Gastrocnemius medialis (tissue), 4 donors: ENCODE data around the gene GPR78. TPM values are rescaled to one million over a fixed set of nuclear protein-coding genes. Genes with fewer than 3 reads are reported as not detected.

Experiments
- ATAC-seq, 2 donors: fragments of 150-250 bp; one replicate each; pipeline ENCODE4 v1.9.1; 2016
- DNase-seq, 2 donors: peaks; one replicate each; pipeline ENCODE4 v3.0.0-alpha.2; 2019
- H3K27ac ChIP-seq, 4 donors: fragments of 200-600 bp; sonication (generic); 1 replicate in 1 of 4; 2 replicates in 3 of 4; pipeline ENCODE4 v1.5.1; 2016 to 2018; ENCODE audit warnings: mild to moderate bottlenecking in 2 of 4, moderate library complexity in 1 of 4
- H3K27me3 ChIP-seq, 3 donors: fragments of 200-600 bp; sonication (generic) in 2 of 3; 1 replicate in 1 of 3; 2 replicates in 2 of 3; pipeline versions ENCODE4 v1.5.1 to v1.6.0; 2016 to 2019; ENCODE audit warnings: mild to moderate bottlenecking in 1 of 3, moderate library complexity in 1 of 3
- H3K36me3 ChIP-seq, 2 donors: fragments of 200-600 bp; sonication (generic) in 1 of 2; one replicate each; pipeline ENCODE4 v1.5.1; 2017 to 2018
- H3K4me1 ChIP-seq, 2 donors: fragments of 200-600 bp; sonication (generic) in 1 of 2; one replicate each; pipeline ENCODE4 v1.5.1; 2016 to 2017; ENCODE audit warnings: mild to moderate bottlenecking in 2 of 2
- H3K4me3 ChIP-seq, 4 donors: fragments of 200-600 bp; sonication (generic) in 3 of 4; 1 replicate in 1 of 4; 2 replicates in 3 of 4; pipeline ENCODE4 v1.5.1; 2016 to 2019; ENCODE audit warnings: mild to moderate bottlenecking in 2 of 4
- H3K9me3 ChIP-seq, 3 donors: fragments of 200-600 bp; sonication (generic) in 2 of 3; 1 replicate in 1 of 3; 2 replicates in 2 of 3; pipeline ENCODE4 v1.5.1; 2016 to 2019
- CTCF ChIP-seq, 5 experiments: fragments of 450-650 bp in 3 of 5; fragments of 200-600 bp in 2 of 5; sonication (generic) in 2 of 5; IDR thresholded peaks in 4 of 5; conservative IDR thresholded peaks in 1 of 5; 1 replicate in 4 of 5; 2 replicates in 1 of 5; pipeline ENCODE4 v1.5.1; 2016 to 2019; ENCODE audit warnings: antibody characterized with exemption in 5 of 5, mild to moderate bottlenecking in 3 of 5, moderate library complexity in 3 of 5
- POLR2A ChIP-seq, 2 donors: fragments of 450-650 bp; IDR thresholded peaks; one replicate each; pipeline ENCODE4 v1.6.1; 2017; ENCODE audit warnings: antibody characterized with exemption in 2 of 2, mild to moderate bottlenecking in 2 of 2, moderate library complexity in 2 of 2
- in situ Hi-C, 4 donors: fragments of 200-750 bp; cut with MboI; loops; one replicate each; pipeline versions ENCODE4 v1.15.0 to v1.8.0; 2017; ENCODE audit warnings: low sequenced_read_pairs in 4 of 4
- intact Hi-C: fragments of 100-400 bp; cut with DNase I; formaldehyde crosslinking; loops from one replicate; pipeline ENCODE4 v1.15.1; 2023; ENCODE audit warnings: low total_unique reads
- total RNA-seq, 4 donors: library from RNA; depleted of rRNA; stranded (reverse); fragments of >200 nt; gene quantifications; one replicate each; pipeline versions ENCODE4 v1.1.0 to v1.2.3, GENCODE V29; 2016

Gene GPR78
- total RNA-seq, 4 donors from 2014 or later = not detected

DNA sequence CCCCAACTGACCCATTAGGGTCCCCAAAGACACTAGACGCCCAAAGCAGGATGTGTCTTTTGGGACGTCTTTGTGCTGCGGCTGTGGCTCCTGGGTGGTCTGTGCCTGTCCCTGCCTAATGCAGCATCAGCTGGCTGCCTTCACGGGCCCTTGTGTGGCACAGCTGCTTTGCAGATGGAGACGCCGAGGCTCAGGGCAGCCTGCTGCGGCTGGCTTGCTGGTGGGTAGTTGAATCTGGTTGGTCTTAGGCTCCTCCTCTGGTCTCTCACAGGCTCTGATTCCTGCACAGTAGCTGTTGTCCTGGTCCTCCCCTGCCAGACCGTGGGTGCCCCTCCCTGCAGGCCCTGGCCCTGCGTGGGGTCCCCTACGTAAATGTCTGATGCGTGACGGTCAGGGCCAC, 20.5 kb downstream of the GPR78 start:
- intact Hi-C loops (loop anchor here (10.0 kb wide), 1 partner anchor 314 kb away; no protein-coding TSS in a partner anchor), in situ Hi-C loops (no loop called here)
- no peaks in the 10 kb centered on the region for H3K4me1 ChIP-seq
- no peak for DNase-seq
- H3K27me3 ChIP-seq = no peaks in the 10 kb centered on the region
- no peak for ATAC-seq
- H3K4me3 ChIP-seq = no peak overlapping the region
- no peak overlapping the region for H3K27ac ChIP-seq
- H3K36me3 ChIP-seq = no peaks in the 10 kb centered on the region
- no peak for TF ChIP-seq CTCF (IDR thresholded peaks at IDR 0.05 in 4 of 5, conservative IDR thresholded peaks at IDR 0.05 in 1 of 5)
- TF ChIP-seq POLR2A (IDR thresholded peaks at IDR 0.05) = no peak
- no peaks in the 10 kb centered on the region for H3K9me3 ChIP-seq

- no peaks in the 10 kb centered on the region for H3K27me3 ChIP-seq
- no peaks in the 10 kb centered on the region for H3K4me1 ChIP-seq
- no peaks in the 10 kb centered on the region for H3K36me3 ChIP-seq
- ATAC-seq (no peak), DNase-seq (no peak)
- H3K9me3 ChIP-seq = no peaks in the 10 kb centered on the region
- intact Hi-C loops = loop anchor here (10.0 kb wide), 1 partner anchor 314 kb away; no protein-coding TSS in a partner anchor
- no peak overlapping the region for H3K4me3 ChIP-seq
- in situ Hi-C loops = no loop called here
- TF ChIP-seq POLR2A (IDR thresholded peaks at IDR 0.05) (no peak), CTCF (IDR thresholded peaks at IDR 0.05 in 4 of 5, conservative IDR thresholded peaks at IDR 0.05 in 1 of 5) (no peak)
- no peak overlapping the region for H3K27ac ChIP-seq
Observed at GRCh38 chr4:8601086-8601485, 20.9 kb downstream of the GPR78 start.

- TF ChIP-seq POLR2A (IDR thresholded peaks at IDR 0.05) = no peak
- TF ChIP-seq CTCF (IDR thresholded peaks at IDR 0.05 in 4 of 5, conservative IDR thresholded peaks at IDR 0.05 in 1 of 5) = no peak
- no peaks in the 10 kb centered on the region for H3K4me1 ChIP-seq
- intact Hi-C loops (loop anchor here (10.0 kb wide), 1 partner anchor 313 kb away; no protein-coding TSS in a partner anchor), in situ Hi-C loops (no loop called here)
- no peak overlapping the region for H3K27ac ChIP-seq
- H3K4me3 ChIP-seq = no peak overlapping the region
- no peak for DNase-seq
- H3K36me3 ChIP-seq = no peaks in the 10 kb centered on the region
- H3K9me3 ChIP-seq = no peaks in the 10 kb centered on the region
- H3K27me3 ChIP-seq = no peaks in the 10 kb centered on the region
- ATAC-seq = no peak
Observed at GRCh38 chr4:8601556-8601955, 21.4 kb downstream of the GPR78 start.

DNA sequence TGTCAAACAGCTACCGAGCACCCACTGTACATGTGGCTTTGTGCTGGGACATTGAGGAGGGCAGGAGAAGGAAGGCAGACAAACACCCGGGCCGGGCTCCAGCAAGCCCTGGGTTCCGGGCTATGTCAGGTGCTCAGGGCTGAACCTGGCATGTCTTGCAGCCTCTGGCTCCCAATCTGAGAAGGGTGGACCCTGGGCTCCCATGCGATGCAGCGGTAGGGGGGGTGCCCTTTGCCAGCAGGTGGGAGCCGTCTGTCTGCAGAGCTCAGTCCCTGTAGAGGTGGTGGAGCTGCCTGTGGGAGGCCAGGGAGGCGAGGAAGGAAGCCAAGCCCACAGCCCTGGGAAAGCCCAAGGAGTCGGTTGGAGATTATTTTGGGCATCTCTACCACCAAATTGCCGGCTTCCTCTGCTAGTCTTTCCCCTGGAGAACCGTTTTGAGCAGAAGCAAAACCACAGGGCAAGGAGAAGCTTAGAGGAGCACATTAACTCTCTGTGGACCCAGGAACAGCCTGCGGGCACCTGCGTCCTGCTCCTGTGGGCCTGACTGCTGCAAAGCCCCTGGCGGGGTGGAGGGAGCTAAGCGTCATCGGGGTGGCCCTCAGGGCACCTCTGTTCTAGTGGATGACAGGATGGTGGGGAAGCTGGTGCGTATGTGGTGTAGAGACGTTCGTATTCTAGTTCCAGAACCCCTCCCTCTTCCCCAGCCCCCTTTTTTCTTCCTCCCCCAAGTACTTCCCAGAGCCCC, 22.7 kb downstream of the GPR78 start:
- no peaks in the 10 kb centered on the region for H3K36me3 ChIP-seq
- no peaks in the 10 kb centered on the region for H3K27me3 ChIP-seq
- in situ Hi-C loops (no loop called here), intact Hi-C loops (loop anchor here (10.0 kb wide), 1 partner anchor 312 kb away; no protein-coding TSS in a partner anchor)
- TF ChIP-seq POLR2A (IDR thresholded peaks at IDR 0.05) (no peak), CTCF (IDR thresholded peaks at IDR 0.05 in 4 of 5, conservative IDR thresholded peaks at IDR 0.05 in 1 of 5) (no peak)
- ATAC-seq (no peak), DNase-seq (no peak)
- H3K9me3 ChIP-seq = no peaks in the 10 kb centered on the region
- no peak overlapping the region for H3K4me3 ChIP-seq
- H3K4me1 ChIP-seq = no peaks in the 10 kb centered on the region
- H3K27ac ChIP-seq = no peak overlapping the region
